K562 (cell line): ENCODE results near the gene KCNH2. TPM values are rescaled to one million over a fixed set of nuclear protein-coding genes. Genes with fewer than 3 reads are reported as not detected.

ENCODE experiments used
- BHLHE40 ChIP-seq: IDR thresholded peaks from 2 replicates; pipeline ENCODE4 v1.6.1; 2011; ENCODE audit warnings: low read length, improper control_type of control experiment
- CHD4 ChIP-seq: fragments of 200-600 bp; sonication (generic); IDR thresholded peaks from 3 replicates; pipeline ENCODE4 v1.6.1; 2012; ENCODE audit warnings: low read depth, mild to moderate bottlenecking, mixed read lengths, low read length, inconsistent platforms; ENCODE audit not compliant: insufficient read depth, insufficient replicate concordance, poor library complexity, severe bottlenecking
- EZH2 ChIP-seq: IDR thresholded peaks from 2 replicates; pipeline ENCODE4 v1.6.1; 2012; ENCODE audit warnings: low read depth, mild to moderate bottlenecking, inconsistent platforms, low read length, borderline replicate concordance
- GATA2 ChIP-seq: sonication (generic); formaldehyde crosslinking; IDR thresholded peaks from 2 replicates; pipeline ENCODE4 v1.4.0; 2020; ENCODE audit warnings: mild to moderate bottlenecking, missing genetic modification reagents
- GTF2F1 ChIP-seq: IDR thresholded peaks from 2 replicates; pipeline ENCODE4 v1.6.1; 2011; ENCODE audit warnings: low read depth, low read length, improper control_type of control experiment
- MCM5 ChIP-seq: fragments of 450-650 bp; IDR thresholded peaks from 2 replicates; pipeline ENCODE4 v1.6.1; 2016; ENCODE audit warnings: low read depth
- NEUROD1 ChIP-seq: fragments of 150-350 bp; IDR thresholded peaks from 2 replicates; pipeline ENCODE4 v1.6.1; 2014; ENCODE audit warnings: borderline replicate concordance, low read length, low read depth; ENCODE audit not compliant: partially characterized antibody
- NUFIP1 ChIP-seq: fragments of 450-650 bp; IDR thresholded peaks from 2 replicates; pipeline ENCODE4 v1.6.1; 2018; ENCODE audit not compliant: partially characterized antibody
- PHF21A ChIP-seq: fragments of 450-650 bp; IDR thresholded peaks from 2 replicates; pipeline ENCODE4 v1.6.1; 2017; ENCODE audit warnings: low read depth, borderline replicate concordance
- PTBP1 ChIP-seq: fragments of 200-400 bp; formaldehyde crosslinking; IDR thresholded peaks from 2 replicates; pipeline ENCODE4 v1.6.1; 2017; ENCODE audit warnings: low read depth, low read length
- SMC3 ChIP-seq: conservative IDR thresholded peaks from 2 replicates; pipeline ENCODE4 v1.6.1; 2011; ENCODE audit warnings: low read depth, low read length, improper control_type of control experiment; ENCODE audit not compliant: insufficient read depth
- SRSF7 ChIP-seq: fragments of 200-400 bp; formaldehyde crosslinking; optimal IDR thresholded peaks from 2 replicates; pipeline ENCODE3; 2017; ENCODE audit warnings: mild to moderate bottlenecking, low read depth, low read length
- TEAD2 ChIP-seq: fragments of 450-650 bp; IDR thresholded peaks from 2 replicates; pipeline ENCODE4 v1.6.1; 2016; ENCODE audit warnings: missing genetic modification characterization, control low read depth, missing compliant biosample characterization
- ZEB2 ChIP-seq: fragments of 450-650 bp; IDR thresholded peaks from 2 replicates; pipeline ENCODE4 v1.6.1; 2016
- polyA plus RNA-seq, 8 experiments: library from polyadenylated mRNA; depleted of rRNA in 4 of 8; stranded (reverse) in 5 of 8; unstranded in 3 of 8; fragments of >200 nt; fragmentation: Nextera tagmentation in 2 of 8; fragmentation: Illumina TruSeq in 1 of 8; extraction: Ambion mirVana in 2 of 8; extraction: Trizol in 1 of 8; gene quantifications; 2 replicates each; pipeline versions ENCODE4 v1.2.1 to v1.2.3, GENCODE V29; 2011 to 2014; ENCODE audit warnings: inconsistent platforms in 1 of 8, missing spikeins in 1 of 8
- total RNA-seq, 7 experiments: library from RNA; depleted of rRNA in 6 of 7; stranded (reverse); fragments of >200 nt in 6 of 7; fragmentation: Illumina TruSeq in 2 of 7; extraction: Trizol in 2 of 7; gene quantifications; 2 replicates each; pipeline versions ENCODE4 v1.2.1 to v1.2.3, GENCODE V29; 2011 to 2021; ENCODE audit warnings: low replicate concordance in 1 of 7
- TF ChIP-seq, protein P1 (sequence below): fragments of 450-650 bp; formaldehyde crosslinking; IDR thresholded peaks from 2 replicates; pipeline ENCODE4 v1.4.0; 2020; ENCODE audit warnings: mild to moderate bottlenecking, moderate library complexity
- TF ChIP-seq, protein P2 (sequence below): conservative IDR thresholded peaks from 2 replicates; pipeline ENCODE4 v1.6.1; 2011; ENCODE audit warnings: low read depth, mild to moderate bottlenecking, low read length; ENCODE audit not compliant: control insufficient read depth
- TF ChIP-seq, protein P3 (sequence below): sonication (generic); formaldehyde crosslinking; IDR thresholded peaks from 2 replicates; pipeline ENCODE4 v1.8.0; 2022; ENCODE audit warnings: missing genetic modification reagents, mild to moderate bottlenecking, moderate library complexity, borderline replicate concordance

Gene KCNH2
- total and polyA plus RNA-seq, 9 of the 15 experiments (the other 6 are each of a cell fraction or from before 2014, with no cell fraction given), result 18.1 to 368 (median 218) TPM

DNA sequence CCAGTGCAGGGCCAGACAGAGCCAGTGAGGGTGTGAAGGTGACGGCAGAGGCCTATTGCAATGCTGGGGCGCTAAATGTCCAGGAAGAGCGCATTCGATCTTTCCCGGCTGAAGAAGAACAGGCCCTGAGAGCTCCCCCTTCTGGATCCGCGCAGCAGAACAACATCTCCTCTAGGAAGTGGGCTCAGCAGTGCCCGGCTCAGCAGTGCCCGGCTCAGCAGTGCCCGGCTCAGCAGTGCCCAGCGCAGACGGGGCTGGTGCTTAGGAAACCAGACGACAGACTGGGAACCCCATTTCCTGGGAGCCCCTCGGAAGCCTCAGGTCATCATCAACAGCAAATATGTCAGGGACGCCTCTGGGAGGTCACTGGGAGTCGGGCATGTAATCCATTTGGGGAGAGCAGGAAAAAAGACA is 8.0 kb upstream of the KCNH2 start (continued):
- TF ChIP-seq, protein P1, sequence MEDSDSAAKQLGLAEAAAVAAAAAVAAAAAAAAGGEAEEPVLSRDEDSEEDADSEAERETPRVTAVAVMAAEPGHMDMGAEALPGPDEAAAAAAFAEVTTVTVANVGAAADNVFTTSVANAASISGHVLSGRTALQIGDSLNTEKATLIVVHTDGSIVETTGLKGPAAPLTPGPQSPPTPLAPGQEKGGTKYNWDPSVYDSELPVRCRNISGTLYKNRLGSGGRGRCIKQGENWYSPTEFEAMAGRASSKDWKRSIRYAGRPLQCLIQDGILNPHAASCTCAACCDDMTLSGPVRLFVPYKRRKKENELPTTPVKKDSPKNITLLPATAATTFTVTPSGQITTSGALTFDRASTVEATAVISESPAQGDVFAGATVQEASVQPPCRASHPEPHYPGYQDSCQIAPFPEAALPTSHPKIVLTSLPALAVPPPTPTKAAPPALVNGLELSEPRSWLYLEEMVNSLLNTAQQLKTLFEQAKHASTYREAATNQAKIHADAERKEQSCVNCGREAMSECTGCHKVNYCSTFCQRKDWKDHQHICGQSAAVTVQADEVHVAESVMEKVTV (CRISPR knock-in tag), result peak; percentile 70
- TF ChIP-seq BHLHE40 (0 out of 2 replicates have a peak, but pooled peaks have one; percentile 39), SRSF7 (no peak), EZH2 (no peak), CHD4 (no peak), NEUROD1 (peak; percentile 30), SMC3 (peak; percentile 95), PTBP1 (no peak), PHF21A (0 out of 2 replicates have a peak, but pooled peaks have one; percentile 16), GATA2 (0 out of 2 replicates have a peak, but pooled peaks have one; percentile 1), NUFIP1 (no peak), MCM5 (no peak), ZEB2 (no peak), TEAD2 (no peak), GTF2F1 (0 out of 2 replicates have a peak, but pooled peaks have one; percentile 37)
- TF ChIP-seq, protein P2, sequence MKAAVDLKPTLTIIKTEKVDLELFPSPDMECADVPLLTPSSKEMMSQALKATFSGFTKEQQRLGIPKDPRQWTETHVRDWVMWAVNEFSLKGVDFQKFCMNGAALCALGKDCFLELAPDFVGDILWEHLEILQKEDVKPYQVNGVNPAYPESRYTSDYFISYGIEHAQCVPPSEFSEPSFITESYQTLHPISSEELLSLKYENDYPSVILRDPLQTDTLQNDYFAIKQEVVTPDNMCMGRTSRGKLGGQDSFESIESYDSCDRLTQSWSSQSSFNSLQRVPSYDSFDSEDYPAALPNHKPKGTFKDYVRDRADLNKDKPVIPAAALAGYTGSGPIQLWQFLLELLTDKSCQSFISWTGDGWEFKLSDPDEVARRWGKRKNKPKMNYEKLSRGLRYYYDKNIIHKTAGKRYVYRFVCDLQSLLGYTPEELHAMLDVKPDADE, result no peak
- TF ChIP-seq, protein P3, sequence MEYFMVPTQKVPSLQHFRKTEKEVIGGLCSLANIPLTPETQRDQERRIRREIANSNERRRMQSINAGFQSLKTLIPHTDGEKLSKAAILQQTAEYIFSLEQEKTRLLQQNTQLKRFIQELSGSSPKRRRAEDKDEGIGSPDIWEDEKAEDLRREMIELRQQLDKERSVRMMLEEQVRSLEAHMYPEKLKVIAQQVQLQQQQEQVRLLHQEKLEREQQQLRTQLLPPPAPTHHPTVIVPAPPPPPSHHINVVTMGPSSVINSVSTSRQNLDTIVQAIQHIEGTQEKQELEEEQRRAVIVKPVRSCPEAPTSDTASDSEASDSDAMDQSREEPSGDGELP, result peak; percentile 61; the same call in 1 of the 2 replicates
